GM13977 (cell line): Measurements from ENCODE around the gene GPRC5D.

Experiments
- DNase-seq: peaks from one replicate; pipeline ENCODE4 v3.0.0; 2012; ENCODE audit warnings: low spot score
- in situ Hi-C: fragments of 300-500 bp; cut with MboI; formaldehyde crosslinking; loops from one replicate; pipeline ENCODE4 v1.12.0; 2022; ENCODE audit warnings: low sequenced_read_pairs, low pct_unique_long_range_greater_than_20kb, mixed read lengths, inconsistent platforms; ENCODE audit not compliant: unreplicated experiment
- TF ChIP-seq, protein P1 (sequence below): IDR thresholded peaks from 2 replicates; pipeline ENCODE4 v1.5.1; 2012; ENCODE audit warnings: mild to moderate bottlenecking, control low read depth; ENCODE audit not compliant: insufficient read depth; ENCODE audit errors: extremely low read depth, missing control alignments

GPRC5D gene

DNA sequence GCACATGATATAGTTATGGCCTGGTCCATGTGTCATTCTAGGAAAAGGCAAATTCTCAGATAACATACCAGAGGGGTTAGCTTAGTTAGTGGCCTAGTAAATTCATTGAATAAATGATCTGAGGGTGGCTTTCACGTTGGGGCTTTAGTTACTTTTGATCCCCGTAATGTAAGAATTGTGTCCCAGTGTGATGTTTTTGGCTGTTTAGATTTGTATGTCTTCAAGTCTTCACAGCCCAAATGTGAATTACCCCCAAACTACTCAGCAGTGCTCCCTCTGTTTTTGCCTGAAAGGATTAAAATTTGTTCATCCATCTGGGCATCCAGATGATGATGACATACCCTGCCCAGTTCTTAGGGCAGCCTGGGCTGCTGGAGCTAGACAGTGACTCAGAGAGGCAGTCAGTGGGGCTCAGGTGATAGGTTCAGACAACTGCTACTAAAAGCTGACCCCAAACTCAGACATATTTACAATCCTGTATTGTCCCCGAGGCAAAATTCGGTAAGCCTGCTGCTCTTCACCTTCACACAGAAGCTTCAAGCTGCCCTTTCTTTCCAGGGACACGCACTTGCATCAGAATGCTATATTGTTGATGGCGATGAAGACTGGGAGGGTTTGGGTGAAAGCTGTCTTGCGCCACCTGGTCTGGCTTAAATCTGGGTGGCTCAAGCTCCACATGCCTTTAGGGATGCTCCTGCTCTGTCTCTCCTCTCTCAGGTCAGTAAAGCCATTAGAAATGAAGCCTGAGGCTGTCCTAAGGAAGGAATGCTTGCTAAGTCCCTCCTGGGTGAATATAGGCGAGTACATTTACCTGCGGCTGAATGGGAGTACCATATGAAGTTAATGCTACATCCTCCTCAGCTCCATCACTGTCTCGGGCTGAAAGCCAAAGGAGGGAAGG lies 10.3 kb downstream of the GPRC5D start:
- TF ChIP-seq, protein P1, sequence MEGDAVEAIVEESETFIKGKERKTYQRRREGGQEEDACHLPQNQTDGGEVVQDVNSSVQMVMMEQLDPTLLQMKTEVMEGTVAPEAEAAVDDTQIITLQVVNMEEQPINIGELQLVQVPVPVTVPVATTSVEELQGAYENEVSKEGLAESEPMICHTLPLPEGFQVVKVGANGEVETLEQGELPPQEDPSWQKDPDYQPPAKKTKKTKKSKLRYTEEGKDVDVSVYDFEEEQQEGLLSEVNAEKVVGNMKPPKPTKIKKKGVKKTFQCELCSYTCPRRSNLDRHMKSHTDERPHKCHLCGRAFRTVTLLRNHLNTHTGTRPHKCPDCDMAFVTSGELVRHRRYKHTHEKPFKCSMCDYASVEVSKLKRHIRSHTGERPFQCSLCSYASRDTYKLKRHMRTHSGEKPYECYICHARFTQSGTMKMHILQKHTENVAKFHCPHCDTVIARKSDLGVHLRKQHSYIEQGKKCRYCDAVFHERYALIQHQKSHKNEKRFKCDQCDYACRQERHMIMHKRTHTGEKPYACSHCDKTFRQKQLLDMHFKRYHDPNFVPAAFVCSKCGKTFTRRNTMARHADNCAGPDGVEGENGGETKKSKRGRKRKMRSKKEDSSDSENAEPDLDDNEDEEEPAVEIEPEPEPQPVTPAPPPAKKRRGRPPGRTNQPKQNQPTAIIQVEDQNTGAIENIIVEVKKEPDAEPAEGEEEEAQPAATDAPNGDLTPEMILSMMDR = no peak
- no peak for DNase-seq
- in situ Hi-C loops = no loop called here

DNA sequence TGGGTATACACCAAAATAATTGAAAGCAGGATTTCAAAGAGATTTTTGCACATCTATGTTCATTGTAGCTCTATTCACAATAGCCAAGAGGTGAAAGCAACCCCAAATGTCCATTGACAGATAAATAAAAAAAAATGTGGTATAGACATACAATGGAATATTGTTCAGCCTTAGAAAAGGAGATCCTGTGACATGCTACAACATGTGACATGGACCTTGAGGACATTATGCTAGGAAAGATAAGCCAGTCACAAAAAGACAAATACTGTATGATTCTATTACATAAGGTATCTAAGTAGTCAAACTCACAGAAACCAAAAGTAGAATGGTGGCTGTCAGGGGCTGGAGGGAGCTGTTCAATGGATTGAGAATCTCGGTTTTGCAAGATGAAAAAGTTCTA lies 12.1 kb downstream of the GPRC5D start:
- in situ Hi-C loops = no loop called here
- TF ChIP-seq, protein P1 = no peak
- no peak for DNase-seq

DNA sequence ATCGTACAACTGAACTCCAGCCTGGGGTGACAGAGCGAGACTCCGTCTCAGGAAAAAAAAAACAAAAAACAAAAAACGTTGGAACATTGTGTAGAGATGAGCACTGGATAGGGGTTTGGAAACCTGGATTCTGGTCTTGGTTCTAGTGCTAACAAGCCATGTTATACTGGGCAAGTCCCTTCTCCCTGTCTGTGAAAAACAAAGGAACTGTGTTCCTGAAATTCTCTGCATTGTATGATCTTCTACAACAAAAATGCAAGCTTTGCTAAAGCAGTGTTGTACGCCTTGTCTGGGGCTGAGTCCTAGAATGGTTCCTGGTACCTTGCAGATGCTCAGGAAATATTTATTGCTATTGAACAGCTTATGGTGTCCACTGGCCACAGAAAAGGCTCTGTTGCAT lies 13.4 kb downstream of the GPRC5D start:
- TF ChIP-seq, protein P1 = no peak
- DNase-seq = no peak
- in situ Hi-C loops = no loop called here

DNA sequence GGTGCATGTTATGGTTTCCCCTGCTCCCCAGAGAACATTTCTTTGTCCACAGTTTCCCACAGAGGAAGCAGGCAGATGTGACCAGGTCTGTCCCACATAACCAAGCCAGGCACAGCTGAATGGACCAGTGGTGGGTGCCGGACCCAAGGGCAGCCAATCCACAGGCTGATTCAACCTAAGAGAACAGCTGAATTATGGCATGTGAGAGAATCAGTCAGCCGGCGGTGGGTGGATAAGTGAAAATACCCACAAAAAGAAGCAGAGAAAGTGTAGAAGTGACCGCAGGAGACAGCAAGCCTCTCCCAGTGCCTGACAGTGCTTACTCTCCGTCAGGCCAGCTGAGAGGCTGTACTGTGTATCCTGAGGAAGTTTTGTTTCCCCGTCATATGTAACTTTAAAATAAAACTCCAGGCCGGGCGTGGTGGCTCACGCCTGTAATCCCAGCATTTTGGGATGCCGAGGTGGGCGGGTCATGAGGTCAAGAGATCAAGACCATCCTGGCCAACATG lies 14.9 kb downstream of the GPRC5D start:
- no peak for DNase-seq
- TF ChIP-seq, protein P1 = no peak
- in situ Hi-C loops = no loop called here

DNA sequence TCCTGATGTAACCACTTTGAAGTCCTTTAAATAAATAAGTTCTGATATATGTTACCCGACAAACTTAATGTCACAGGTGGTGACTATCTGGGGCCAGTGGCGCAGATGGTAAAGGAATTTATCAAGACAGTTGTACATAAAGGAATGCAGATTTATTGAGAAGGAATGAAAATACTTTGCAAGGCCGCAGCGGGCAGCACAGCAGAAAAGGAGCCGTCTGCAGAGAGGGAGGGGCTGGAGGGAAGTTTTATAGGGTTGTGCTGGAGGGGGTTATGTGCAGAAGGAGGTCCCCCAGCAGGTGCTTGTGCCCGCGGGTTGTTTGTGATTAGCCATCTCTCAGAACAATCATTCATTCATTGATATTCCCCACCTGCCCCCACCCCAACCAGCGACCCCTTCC lies 17.4 kb downstream of the GPRC5D start:
- in situ Hi-C loops = no loop called here
- TF ChIP-seq, protein P1 = no peak
- no peak for DNase-seq

DNA sequence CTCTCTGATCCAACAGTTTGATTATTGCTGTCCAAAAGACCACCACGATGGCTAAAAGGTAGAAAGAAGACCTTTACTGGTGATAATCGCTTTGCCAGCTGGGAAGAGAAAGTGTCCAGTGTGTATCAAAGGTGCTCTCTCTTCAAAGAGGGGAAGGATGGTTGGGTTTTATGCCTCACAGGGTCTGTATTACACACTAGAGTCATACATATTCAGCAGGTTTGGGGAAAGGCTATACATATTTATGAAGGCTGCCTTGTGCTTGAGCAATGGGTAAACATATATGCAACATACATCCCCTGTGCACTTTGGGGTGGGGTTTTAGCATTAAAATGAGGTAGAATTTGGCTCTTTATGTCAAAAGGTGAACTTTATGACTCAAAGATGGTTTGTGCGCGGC lies 18.2 kb downstream of the GPRC5D start:
- in situ Hi-C loops = no loop called here
- TF ChIP-seq, protein P1 = no peak
- no peak for DNase-seq
